HG02798 (cell line): Measurements from ENCODE around the gene ANKRD53.
"Not testable (repeated sequence)": the region's sequence is repeated elsewhere in the genome, so short reads cannot be mapped to it uniquely, and the experiment has no call there.

Experiments
- ATAC-seq: cut with Tn5 transposase; IDR thresholded peaks from one replicate; pipeline ENCODE4 v1.9.1; 2021; ENCODE audit warnings: mild to moderate bottlenecking; ENCODE audit not compliant: unreplicated experiment, poor library complexity

The ANKRD53 gene

GRCh38 chr2:70988151-70988550 is 9.7 kb downstream of the ANKRD53 start:
- ATAC-seq, result no peak

- no peak for ATAC-seq
Observed at GRCh38 chr2:70988726-70989648, 10.6 kb downstream of the ANKRD53 start.

- no peak for ATAC-seq
Observed at GRCh38 chr2:70990216-70990615, 11.8 kb downstream of the ANKRD53 start.

- ATAC-seq, result no peak
Observed at GRCh38 chr2:70991142-70991541, 12.7 kb downstream of the ANKRD53 start.

- no peak for ATAC-seq
Observed at GRCh38 chr2:70991742-70992141, 13.3 kb downstream of the ANKRD53 start.

- no peak for ATAC-seq
Observed at GRCh38 chr2:70992945-70993853, 14.8 kb downstream of the ANKRD53 start.

- ATAC-seq, result peak; percentile 31
Observed at GRCh38 chr2:70994009-70994698, 15.7 kb downstream of the ANKRD53 start.

- ATAC-seq, result peak; percentile 97
Observed at GRCh38 chr2:70994699-70995425, 16.4 kb downstream of the ANKRD53 start, which contains the start of gene TEX261. Gene TEX261 (minus strand): TSS chr2:70994873. CDS start chr2:70994757, 116 bp downstream.

- ATAC-seq, result peak; percentile 36
Observed at GRCh38 chr2:70995426-70995729, 16.9 kb downstream of the ANKRD53 start.

- ATAC-seq, result not testable (repeated sequence)
Observed at GRCh38 chr2:70998885-70999284, 20.5 kb downstream of the ANKRD53 start.

- ATAC-seq, result no peak
Observed at GRCh38 chr2:70999362-70999761, 20.9 kb downstream of the ANKRD53 start.

GRCh38 chr2:70999931-71000330 is 21.5 kb downstream of the ANKRD53 start:
- ATAC-seq, result not testable (repeated sequence)

GRCh38 chr2:71000780-71001591 is 22.6 kb downstream of the ANKRD53 start:
- ATAC-seq, result peak; percentile 93

- ATAC-seq, result no peak
Observed at GRCh38 chr2:71001592-71001927, 23.1 kb downstream of the ANKRD53 start.

- no peak for ATAC-seq
Observed at GRCh38 chr2:71001981-71002570, 23.6 kb downstream of the ANKRD53 start.

GRCh38 chr2:71003396-71003795 is 25.0 kb downstream of the ANKRD53 start:
- ATAC-seq, result no peak

- no peak for ATAC-seq
Observed at GRCh38 chr2:71003966-71004755, 25.7 kb downstream of the ANKRD53 start.

GRCh38 chr2:71004857-71005256 is 26.4 kb downstream of the ANKRD53 start:
- ATAC-seq, result no peak
